GM10266 (cell line): ENCODE measurements around the gene SMC2.

Experiments
- DNase-seq: peaks from one replicate; pipeline ENCODE4 v3.0.0; 2012; ENCODE audit errors: extremely low spot score
- CTCF ChIP-seq: IDR thresholded peaks from 2 replicates; pipeline ENCODE4 v1.5.1; 2012; ENCODE audit warnings: mild to moderate bottlenecking, low read depth; ENCODE audit not compliant: control insufficient read depth, insufficient read depth; ENCODE audit errors: missing control alignments

Gene SMC2

GRCh38 chr9:104093647-104094533 lies at the start of gene SMC2:
TSS of gene SMC2 (plus strand) at chr9:104094309. CDS start at chr9:104095385, 1,076 bp downstream.
- DNase-seq, result peak; percentile 90
- TF ChIP-seq CTCF, result no peak

GRCh38 chr9:104068546-104068945 lies 25.6 kb upstream of the SMC2 start:
- no peak for TF ChIP-seq CTCF
- no peak for DNase-seq

GRCh38 chr9:104069288-104069687 lies 24.8 kb upstream of the SMC2 start:
- TF ChIP-seq CTCF, result no peak
- no peak for DNase-seq

GRCh38 chr9:104071589-104071988 lies 22.5 kb upstream of the SMC2 start:
- no peak for TF ChIP-seq CTCF
- DNase-seq, result no peak

GRCh38 chr9:104073098-104073769 lies 20.9 kb upstream of the SMC2 start:
- DNase-seq, result no peak
- no peak for TF ChIP-seq CTCF

- no peak for DNase-seq
- no peak for TF ChIP-seq CTCF
Observed at GRCh38 chr9:104073770-104074133, 20.4 kb upstream of the SMC2 start.

GRCh38 chr9:104074876-104075275 lies 19.2 kb upstream of the SMC2 start:
- no peak for TF ChIP-seq CTCF
- no peak for DNase-seq
